Sigmoid colon (tissue), 4 donors: ENCODE data around the gene RANBP2.

Experiments
- CTCF ChIP-seq, 4 experiments: fragments of 450-650 bp in 3 of 4; fragments of 200-600 bp in 1 of 4; IDR thresholded peaks; one replicate each; pipeline ENCODE4 v1.5.1; 2016 to 2019; ENCODE audit warnings: antibody characterized with exemption in 4 of 4, mild to moderate bottlenecking in 3 of 4, moderate library complexity in 2 of 4
- EP300 ChIP-seq, 4 donors: sonication (generic); formaldehyde crosslinking; IDR thresholded peaks; one replicate each; pipeline ENCODE4 v1.6.1; 2017; ENCODE audit warnings: antibody characterized with exemption in 4 of 4
- POLR2A ChIP-seq, 2 donors: fragments of 450-650 bp; IDR thresholded peaks; one replicate each; pipeline ENCODE4 v1.6.1; 2016; ENCODE audit warnings: antibody characterized with exemption in 2 of 2, mild to moderate bottlenecking in 2 of 2, moderate library complexity in 2 of 2
- POLR2AphosphoS5 ChIP-seq, 4 donors: sonication (generic); formaldehyde crosslinking; IDR thresholded peaks; one replicate each; pipeline ENCODE4 v1.6.1; 2017; ENCODE audit warnings: antibody characterized with exemption in 4 of 4

GRCh38 chr2:108825736-108826135 is 106.5 kb downstream of the RANBP2 start:
- no peak for TF ChIP-seq CTCF (IDR thresholded peaks at IDR 0.05)
- no peak for TF ChIP-seq POLR2AphosphoS5 (IDR thresholded peaks at IDR 0.05)
- no peak for TF ChIP-seq POLR2A (IDR thresholded peaks at IDR 0.05)
- no peak for TF ChIP-seq EP300 (IDR thresholded peaks at IDR 0.05)
